Activated naive CD8-positive, alpha-beta T cell treated with anti-CD3 and anti-CD28 coated beads, Interleukin-2, amount 50 U/mL, for 24 hours (primary cell): ENCODE results near the gene ZNF280D.
"Not testable (repeated sequence)": the region's sequence is repeated elsewhere in the genome, so short reads cannot be mapped to it uniquely, and the experiment has no call there.

Source experiments
- ATAC-seq: fragments of 150-1000 bp; cut with Tn5 transposase; one replicate; pipeline ENCODE4 v1.10.0; 2021
- DNase-seq: peaks from one replicate; pipeline ENCODE4 v3.0.0; 2021
- H3K27ac Mint-ChIP-seq: one replicate; pipeline ENCODE4 v1.8.0; 2021; ENCODE audit warnings: mild to moderate bottlenecking, mixed read lengths
- H3K27me3 Mint-ChIP-seq: one replicate; pipeline ENCODE4 v1.8.0; 2021; ENCODE audit warnings: mixed read lengths
- H3K36me3 Mint-ChIP-seq: one replicate; pipeline ENCODE4 v1.8.0; 2021; ENCODE audit warnings: low read depth, mixed read lengths
- H3K4me1 Mint-ChIP-seq: one replicate; pipeline ENCODE4 v1.8.0; 2021; ENCODE audit warnings: mixed read lengths
- H3K4me3 Mint-ChIP-seq: one replicate; pipeline ENCODE4 v1.8.0; 2021; ENCODE audit warnings: mild to moderate bottlenecking, moderate library complexity, mixed read lengths
- H3K9me3 Mint-ChIP-seq: one replicate; pipeline ENCODE4 v1.8.0; 2021; ENCODE audit warnings: mixed read lengths

ZNF280D gene, protein sequence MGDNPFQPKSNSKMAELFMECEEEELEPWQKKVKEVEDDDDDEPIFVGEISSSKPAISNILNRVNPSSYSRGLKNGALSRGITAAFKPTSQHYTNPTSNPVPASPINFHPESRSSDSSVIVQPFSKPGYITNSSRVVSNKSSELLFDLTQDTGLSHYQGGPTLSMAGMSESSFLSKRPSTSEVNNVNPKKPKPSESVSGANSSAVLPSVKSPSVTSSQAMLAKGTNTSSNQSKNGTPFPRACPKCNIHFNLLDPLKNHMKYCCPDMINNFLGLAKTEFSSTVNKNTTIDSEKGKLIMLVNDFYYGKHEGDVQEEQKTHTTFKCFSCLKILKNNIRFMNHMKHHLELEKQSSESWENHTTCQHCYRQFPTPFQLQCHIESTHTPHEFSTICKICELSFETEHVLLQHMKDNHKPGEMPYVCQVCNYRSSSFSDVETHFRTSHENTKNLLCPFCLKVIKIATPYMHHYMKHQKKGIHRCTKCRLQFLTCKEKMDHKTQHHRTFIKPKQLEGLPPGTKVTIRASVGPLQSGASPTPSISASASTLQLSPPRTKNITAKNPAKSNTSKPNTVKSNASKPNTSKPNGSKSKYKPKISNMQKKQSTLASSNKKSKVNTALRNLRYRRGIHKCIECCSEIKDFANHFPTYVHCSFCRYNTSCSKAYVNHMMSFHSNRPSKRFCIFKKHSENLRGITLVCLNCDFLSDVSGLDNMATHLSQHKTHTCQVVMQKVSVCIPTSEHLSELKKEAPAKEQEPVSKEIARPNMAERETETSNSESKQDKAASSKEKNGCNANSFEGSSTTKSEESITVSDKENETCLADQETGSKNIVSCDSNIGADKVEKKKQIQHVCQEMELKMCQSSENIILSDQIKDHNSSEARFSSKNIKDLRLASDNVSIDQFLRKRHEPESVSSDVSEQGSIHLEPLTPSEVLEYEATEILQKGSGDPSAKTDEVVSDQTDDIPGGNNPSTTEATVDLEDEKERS

DNA sequence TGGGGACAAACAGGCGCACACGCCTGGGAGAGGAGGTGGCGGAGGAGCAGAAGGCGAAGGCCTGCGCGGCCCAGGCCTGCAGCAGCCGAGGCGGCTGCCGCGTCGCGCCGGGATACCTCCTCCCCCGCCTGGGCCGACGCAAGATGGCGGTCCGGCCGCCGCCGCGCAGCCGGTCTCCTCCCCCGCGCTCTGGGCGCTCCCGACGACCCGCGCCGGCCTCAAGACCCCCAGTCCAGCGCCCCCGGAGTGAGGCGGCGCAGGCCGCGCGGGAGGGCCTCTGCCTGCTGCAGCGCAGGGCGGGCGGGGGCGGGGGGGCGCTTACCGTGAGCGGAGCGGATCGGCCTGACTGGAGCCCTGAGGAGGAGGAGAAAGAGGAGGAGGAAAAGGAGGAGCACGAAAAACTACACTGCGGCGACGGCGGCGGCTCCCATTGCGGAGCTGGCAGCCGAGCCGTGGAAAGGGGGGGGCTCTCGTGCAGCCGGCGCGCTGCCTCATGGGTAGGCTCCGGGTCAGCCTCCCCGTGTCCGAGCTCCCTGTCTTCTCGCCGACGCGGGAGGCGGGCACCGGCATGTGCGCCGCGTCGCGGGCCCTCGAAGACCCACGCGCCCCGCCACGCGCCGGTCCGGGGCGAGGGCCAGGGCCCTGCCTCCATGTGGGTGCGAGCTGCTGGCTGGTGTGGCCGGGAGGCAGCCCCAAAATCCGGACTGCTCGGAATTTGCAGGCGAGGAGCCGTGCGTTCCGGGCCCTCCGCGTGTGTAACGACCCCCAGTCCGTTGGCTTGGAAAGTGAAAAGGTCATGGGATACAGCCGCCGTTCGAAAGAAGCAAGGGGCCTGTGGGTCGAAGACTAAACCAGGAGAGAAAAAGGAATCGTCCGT lies at the start of gene ZNF280D:
Gene ZNF280D, minus strand, starts transcription at position 374 of the 877 bp plus-strand sequence. CDS start 26,400 bp downstream, outside the sequence.
- ATAC-seq (peak; percentile 85), DNase-seq (peak; percentile 79)
- H3K4me3 Mint-ChIP-seq, result peak within 1 kb of the TSS; percentile 89
- H3K27ac Mint-ChIP-seq, result peak within 1 kb of the TSS; percentile 97
- no peaks in the 10 kb centered on the region for H3K27me3 Mint-ChIP-seq
- H3K4me1 Mint-ChIP-seq, result peaks cover 34% of the 10 kb centered on the region
- no peaks in the 10 kb centered on the region for H3K9me3 Mint-ChIP-seq
- H3K36me3 Mint-ChIP-seq, result peaks cover 13% of the 10 kb centered on the region

- Mint-ChIP-seq H3K27ac (no peak overlapping the region), H3K36me3 (peaks cover 3% of the 10 kb centered on the region), H3K9me3 (peaks cover 11% of the 10 kb centered on the region), H3K4me1 (peaks cover 20% of the 10 kb centered on the region), H3K27me3 (peaks cover 3% of the 10 kb centered on the region), H3K4me3 (no peak overlapping the region)
- DNase-seq (no peak), ATAC-seq (no peak)
These were observed 49.0 kb upstream of the ZNF280D start for GRCh38 chr15:56782306-56782705.

GRCh38 chr15:56781666-56782065 lies 48.4 kb upstream of the ZNF280D start:
- H3K27me3 Mint-ChIP-seq, result peaks cover 3% of the 10 kb centered on the region
- H3K9me3 Mint-ChIP-seq, result peaks cover 11% of the 10 kb centered on the region
- no peak overlapping the region for H3K27ac Mint-ChIP-seq
- ATAC-seq (no peak), DNase-seq (no peak)
- peaks cover 14% of the 10 kb centered on the region for H3K4me1 Mint-ChIP-seq
- peaks cover 3% of the 10 kb centered on the region for H3K36me3 Mint-ChIP-seq
- H3K4me3 Mint-ChIP-seq, result no peak overlapping the region

DNA sequence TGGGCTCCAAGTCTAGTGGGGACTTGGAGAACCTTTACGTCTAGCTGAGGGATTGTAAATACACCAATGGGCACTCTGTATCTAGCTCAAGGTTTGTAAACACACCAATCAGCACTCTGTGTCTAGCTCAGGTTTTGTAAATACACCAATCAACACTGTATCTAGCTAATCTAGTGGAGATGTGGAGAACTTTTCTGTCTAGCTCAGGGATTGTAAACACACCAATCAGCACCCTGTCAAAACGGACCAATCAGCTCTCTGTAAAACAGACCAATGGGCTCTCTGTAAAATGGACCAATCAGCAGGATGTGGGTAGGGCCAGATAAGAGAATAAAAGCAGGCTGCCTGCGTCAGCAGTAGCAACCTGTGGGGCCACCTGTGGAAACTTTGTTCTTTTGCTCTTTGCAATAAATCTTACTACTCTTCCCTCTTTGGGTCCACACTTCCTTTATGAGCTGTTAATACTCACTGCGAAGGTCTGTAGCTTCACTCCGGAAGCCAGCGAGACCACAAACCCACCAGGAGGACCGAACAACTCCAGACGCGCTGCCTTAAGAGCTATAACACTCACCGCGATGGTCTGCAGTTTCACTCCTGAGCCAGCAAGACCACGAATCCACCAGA lies 46.9 kb upstream of the ZNF280D start:
- peak overlapping the region; percentile 32 for H3K27ac Mint-ChIP-seq
- not testable (repeated sequence) for H3K36me3 Mint-ChIP-seq, H3K4me3 Mint-ChIP-seq, H3K27me3 Mint-ChIP-seq
- peaks cover 11% of the 10 kb centered on the region for H3K9me3 Mint-ChIP-seq
- peaks cover 13% of the 10 kb centered on the region for H3K4me1 Mint-ChIP-seq
- peak; percentile 43 for ATAC-seq
- peak; percentile 21 for DNase-seq

GRCh38 chr15:56779449-56779848 lies 46.1 kb upstream of the ZNF280D start:
- H3K27ac Mint-ChIP-seq, ATAC-seq, H3K4me3 Mint-ChIP-seq, DNase-seq, H3K36me3 Mint-ChIP-seq, H3K27me3 Mint-ChIP-seq: not testable (repeated sequence)
- Mint-ChIP-seq H3K9me3 (peaks cover 11% of the 10 kb centered on the region), H3K4me1 (peaks cover 13% of the 10 kb centered on the region)

DNA sequence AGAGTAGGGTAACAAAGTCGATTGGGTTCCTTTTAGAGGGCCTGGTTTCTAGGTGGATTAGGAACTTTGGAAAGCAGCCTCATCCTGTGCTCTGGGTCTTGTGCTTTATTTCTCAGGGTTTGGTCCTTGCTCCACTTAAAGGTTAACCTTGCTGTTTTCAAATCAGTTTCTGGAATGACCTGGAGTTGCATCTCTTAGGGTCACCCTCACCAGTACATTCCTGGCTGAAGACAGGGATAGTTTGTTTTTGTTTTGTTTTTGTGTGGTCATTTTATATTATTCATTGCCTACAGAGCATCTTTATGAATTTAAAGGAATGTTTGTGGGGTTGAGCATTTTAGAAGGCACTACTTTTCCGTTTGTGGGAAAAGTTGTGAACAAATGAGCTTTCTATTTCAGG lies 45.5 kb upstream of the ZNF280D start:
- peaks cover 13% of the 10 kb centered on the region for H3K4me1 Mint-ChIP-seq
- H3K36me3 Mint-ChIP-seq, result peaks cover 3% of the 10 kb centered on the region
- H3K27ac Mint-ChIP-seq, result no peak overlapping the region
- no peak for ATAC-seq
- no peak overlapping the region for H3K4me3 Mint-ChIP-seq
- H3K27me3 Mint-ChIP-seq, result peaks cover 6% of the 10 kb centered on the region
- peaks cover 11% of the 10 kb centered on the region for H3K9me3 Mint-ChIP-seq
- DNase-seq, result no peak

DNA sequence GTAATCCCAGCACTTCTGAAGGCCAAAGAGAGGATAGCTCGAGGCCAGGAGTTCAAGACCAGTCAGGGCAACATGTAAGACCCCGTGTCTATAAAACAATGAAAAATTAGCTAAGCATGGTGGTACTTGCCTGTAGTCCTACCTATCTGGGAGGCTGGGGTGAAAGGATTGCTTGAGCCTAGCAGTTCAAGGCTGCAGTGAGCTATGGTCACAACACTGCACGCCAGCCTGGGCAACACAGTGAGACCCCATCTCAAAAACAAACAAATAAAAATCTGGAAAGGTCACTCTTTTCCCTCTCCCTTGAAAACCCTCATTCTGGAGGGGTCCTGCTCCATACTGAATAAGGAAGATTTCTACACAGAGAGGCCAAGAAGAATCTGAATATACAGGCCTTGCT lies 43.5 kb upstream of the ZNF280D start:
- no peak overlapping the region for H3K4me3 Mint-ChIP-seq
- ATAC-seq, result no peak
- peaks cover 11% of the 10 kb centered on the region for H3K9me3 Mint-ChIP-seq
- peaks cover 13% of the 10 kb centered on the region for H3K4me1 Mint-ChIP-seq
- H3K27ac Mint-ChIP-seq, result no peak overlapping the region
- peaks cover 3% of the 10 kb centered on the region for H3K36me3 Mint-ChIP-seq
- peaks cover 6% of the 10 kb centered on the region for H3K27me3 Mint-ChIP-seq
- DNase-seq, result no peak

- H3K27ac Mint-ChIP-seq, result no peak overlapping the region
- DNase-seq (no peak), ATAC-seq (no peak)
- H3K4me1 Mint-ChIP-seq, result peaks cover 13% of the 10 kb centered on the region
- H3K27me3 Mint-ChIP-seq, result peaks cover 3% of the 10 kb centered on the region
- H3K4me3 Mint-ChIP-seq, result no peak overlapping the region
- peaks cover 7% of the 10 kb centered on the region for H3K9me3 Mint-ChIP-seq
- H3K36me3 Mint-ChIP-seq, result peaks cover 3% of the 10 kb centered on the region
These were observed 42.3 kb upstream of the ZNF280D start for GRCh38 chr15:56775641-56776040.

DNA sequence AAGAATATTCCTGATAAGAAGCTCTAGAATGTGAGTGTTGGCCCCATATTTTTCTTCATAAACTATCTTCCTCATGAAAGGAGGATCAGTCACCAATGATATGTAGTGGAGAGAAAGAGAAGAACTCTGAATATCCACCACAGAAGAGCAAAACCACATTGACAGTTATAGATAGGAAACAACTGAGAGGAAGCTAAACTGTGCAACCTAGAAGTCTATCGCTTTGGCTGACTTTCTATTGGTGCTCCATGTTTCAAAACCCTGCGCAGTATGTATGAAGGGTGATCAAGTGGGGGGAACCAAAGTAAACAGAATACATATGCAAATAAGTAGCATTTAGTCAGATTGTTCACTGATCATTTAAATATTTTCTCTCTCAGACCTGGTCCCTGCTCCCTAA lies 41.0 kb upstream of the ZNF280D start:
- no peak for ATAC-seq
- Mint-ChIP-seq H3K9me3 (no peaks in the 10 kb centered on the region), H3K27me3 (peaks cover 3% of the 10 kb centered on the region), H3K36me3 (peaks cover 1% of the 10 kb centered on the region), H3K4me1 (peaks cover 6% of the 10 kb centered on the region), H3K4me3 (no peak overlapping the region), H3K27ac (no peak overlapping the region)
- DNase-seq, result no peak

- H3K27ac Mint-ChIP-seq, result no peak overlapping the region
- peaks cover 3% of the 10 kb centered on the region for H3K27me3 Mint-ChIP-seq
- H3K9me3 Mint-ChIP-seq, result no peaks in the 10 kb centered on the region
- no peak overlapping the region for H3K4me3 Mint-ChIP-seq
- ATAC-seq (no peak), DNase-seq (no peak)
- peaks cover 6% of the 10 kb centered on the region for H3K4me1 Mint-ChIP-seq
- no peaks in the 10 kb centered on the region for H3K36me3 Mint-ChIP-seq
These were observed 39.7 kb upstream of the ZNF280D start for GRCh38 chr15:56772868-56773639.

DNA sequence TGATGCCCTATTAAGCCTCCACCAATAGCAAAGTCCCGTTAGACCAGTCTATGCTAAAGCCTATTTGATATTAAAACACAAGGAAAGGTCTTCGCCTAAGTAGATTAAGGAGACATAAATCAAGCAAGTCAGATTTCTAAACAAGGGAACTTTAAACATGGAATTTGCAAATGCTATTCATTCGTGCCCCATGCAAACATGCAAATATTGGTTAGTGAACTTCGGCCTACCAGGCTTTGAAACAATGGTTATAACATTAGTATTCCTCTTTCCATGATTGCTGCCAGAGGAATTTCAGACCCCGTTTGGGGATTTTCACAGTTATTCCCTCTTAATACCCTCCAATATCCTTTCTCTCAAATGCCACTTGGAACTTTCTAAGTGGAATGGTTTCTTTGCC lies 36.9 kb upstream of the ZNF280D start:
- Mint-ChIP-seq H3K36me3 (no peaks in the 10 kb centered on the region), H3K4me3 (no peak overlapping the region), H3K27me3 (peaks cover 3% of the 10 kb centered on the region), H3K27ac (no peak overlapping the region), H3K4me1 (peaks cover 21% of the 10 kb centered on the region), H3K9me3 (no peaks in the 10 kb centered on the region)
- DNase-seq (no peak), ATAC-seq (no peak)

DNA sequence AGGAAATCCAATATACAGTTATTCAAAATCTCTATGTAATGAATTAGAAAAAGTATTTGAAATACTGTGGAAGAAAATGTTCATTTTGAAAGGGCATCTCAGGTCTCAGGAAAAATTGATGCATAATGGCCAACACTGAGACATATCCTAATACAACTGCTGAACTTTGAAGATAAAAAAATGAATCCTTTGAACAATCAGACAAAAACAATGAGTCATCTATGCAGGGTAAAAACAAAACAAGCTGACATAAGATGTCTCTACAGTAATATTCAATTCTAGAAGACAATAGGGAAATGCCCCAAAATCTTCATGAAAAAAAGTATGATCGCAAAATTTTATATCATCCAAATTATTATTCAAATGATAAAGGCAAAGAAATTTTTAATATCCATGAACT lies 34.0 kb upstream of the ZNF280D start:
- Mint-ChIP-seq H3K4me3 (no peak overlapping the region), H3K36me3 (no peaks in the 10 kb centered on the region), H3K4me1 (peaks cover 23% of the 10 kb centered on the region), H3K9me3 (no peaks in the 10 kb centered on the region), H3K27me3 (no peaks in the 10 kb centered on the region), H3K27ac (no peak overlapping the region)
- no peak for DNase-seq
- ATAC-seq, result peak; percentile 80

- Mint-ChIP-seq H3K36me3 (no peaks in the 10 kb centered on the region), H3K27ac (no peak overlapping the region), H3K27me3 (no peaks in the 10 kb centered on the region), H3K4me3 (no peak overlapping the region), H3K9me3 (no peaks in the 10 kb centered on the region), H3K4me1 (peaks cover 20% of the 10 kb centered on the region)
- ATAC-seq, result no peak
- DNase-seq, result no peak
These were observed 31.9 kb upstream of the ZNF280D start for GRCh38 chr15:56765251-56765650.
